NCI-H748 (cell line): ENCODE data around the gene USP4.

Source experiments
- DNase-seq: peaks from one replicate; lab custom pipeline; 2025; ENCODE audit not compliant: unreplicated experiment; lab: John Stamatoyannopoulos, UW

USP4 gene

DNA sequence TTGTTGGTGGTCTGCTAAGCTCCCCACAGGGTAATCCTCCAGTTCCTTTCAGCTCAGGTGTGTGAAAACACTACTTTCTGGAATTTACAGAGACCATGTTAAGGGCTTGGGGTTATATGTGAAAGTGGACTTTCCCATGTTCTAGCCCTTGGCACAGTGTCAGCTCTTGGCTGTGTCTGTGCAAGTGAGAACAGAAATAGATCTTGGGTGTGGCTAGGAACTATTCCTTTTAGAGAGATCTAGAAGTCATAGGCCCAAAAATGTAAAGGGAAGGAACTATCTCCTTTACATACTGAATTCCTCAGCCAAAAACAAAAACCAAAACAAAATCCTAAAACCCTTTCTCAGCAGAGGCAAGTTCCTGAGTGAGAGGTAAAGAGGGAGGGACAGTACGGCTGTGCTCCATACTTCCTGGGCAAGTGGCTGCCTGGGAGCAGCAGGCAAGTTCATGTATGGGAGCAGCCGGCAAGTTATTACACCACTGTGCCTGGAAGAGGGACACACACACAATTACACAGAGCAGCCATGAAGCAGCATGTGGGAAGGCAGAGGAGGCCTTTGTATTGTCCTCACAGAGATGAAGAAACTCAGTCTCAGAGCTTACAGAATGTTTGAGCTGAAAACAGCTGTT lies 43.0 kb downstream of the USP4 start:
- DNase-seq: no peak

DNA sequence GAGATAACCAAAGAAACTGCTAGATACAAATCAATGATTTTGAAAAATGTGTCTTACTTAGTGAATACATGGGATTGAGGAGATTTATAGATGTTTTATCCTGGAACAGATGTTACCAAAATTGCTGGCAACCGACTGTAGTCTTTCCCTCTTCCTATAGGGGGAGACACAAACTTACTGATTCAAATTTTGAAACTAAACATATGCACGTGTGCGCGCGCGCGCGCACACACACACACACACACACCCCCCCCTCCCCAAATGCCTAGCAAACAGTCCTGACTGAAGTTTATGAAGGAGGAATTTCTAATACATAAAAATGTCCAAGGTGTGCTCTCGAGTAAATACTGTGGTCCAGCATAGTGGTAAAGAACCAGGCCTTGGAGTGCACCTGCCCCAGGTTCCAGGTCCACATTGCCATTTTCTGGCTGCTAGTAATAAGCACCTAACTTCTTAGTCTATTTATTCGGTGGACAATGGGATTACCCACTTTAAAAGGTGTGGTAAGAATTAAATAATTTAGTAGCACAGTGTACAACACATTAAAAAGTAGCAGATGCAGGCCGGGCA lies 44.3 kb downstream of the USP4 start:
- peak; percentile 12 for DNase-seq

DNA sequence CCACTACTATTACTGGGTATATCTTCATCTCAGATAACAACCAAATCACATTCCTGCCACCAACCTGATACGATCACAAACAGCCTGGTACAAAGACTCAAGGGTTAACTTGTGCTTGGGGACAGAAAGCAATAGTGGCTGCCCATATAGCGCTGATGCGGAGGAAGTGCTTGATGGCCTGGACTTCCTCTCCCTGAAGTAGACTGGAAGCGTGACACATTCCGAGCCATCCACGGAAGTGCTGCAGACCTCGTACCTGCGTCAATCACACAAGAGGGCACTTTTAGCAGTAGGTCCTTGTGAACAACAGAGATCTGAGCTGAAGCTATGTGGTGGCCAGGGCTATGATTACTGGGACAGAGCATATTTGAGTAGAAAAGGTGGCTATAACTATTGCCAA lies 45.5 kb downstream of the USP4 start:
- DNase-seq: no peak

DNA sequence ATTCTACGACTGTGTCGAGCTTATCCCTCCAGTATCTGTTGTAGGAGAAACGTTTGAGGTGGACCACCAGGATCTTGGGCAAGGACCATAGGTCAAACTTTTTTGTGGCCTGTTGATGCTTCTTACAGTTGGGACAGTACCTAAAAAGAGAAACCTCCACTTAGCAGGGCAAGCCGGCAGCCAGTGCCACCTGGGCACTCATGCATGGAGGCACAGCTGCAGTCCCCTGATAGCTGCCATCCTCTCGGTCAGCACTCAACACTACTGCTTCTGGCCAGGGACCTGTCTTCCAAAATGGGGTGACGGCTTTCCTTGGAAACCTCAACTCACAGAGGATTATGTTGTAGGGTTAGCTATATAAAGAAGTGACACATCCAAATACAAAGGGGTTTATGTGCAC lies 55.9 kb downstream of the USP4 start:
- DNase-seq: no peak

DNA sequence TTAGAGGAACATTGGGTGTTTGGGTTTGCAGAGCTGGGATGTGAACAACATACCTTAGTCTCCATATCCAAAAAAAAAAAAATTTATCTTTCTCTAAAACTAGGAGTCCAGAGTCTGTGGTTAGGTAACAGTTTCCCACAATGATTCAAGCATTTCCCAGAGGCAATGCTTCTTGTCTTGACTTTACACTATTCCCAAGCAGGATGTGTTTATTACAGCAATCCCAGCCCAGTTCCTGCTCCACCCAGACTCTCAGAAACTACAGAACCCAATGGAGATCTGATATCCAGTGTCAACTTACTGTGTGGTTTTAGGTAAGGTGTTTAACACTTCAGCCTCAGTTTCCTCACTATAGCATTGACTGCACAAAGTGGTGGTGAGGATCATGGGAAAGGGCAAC lies 60.5 kb downstream of the USP4 start:
- DNase-seq: no peak

DNA sequence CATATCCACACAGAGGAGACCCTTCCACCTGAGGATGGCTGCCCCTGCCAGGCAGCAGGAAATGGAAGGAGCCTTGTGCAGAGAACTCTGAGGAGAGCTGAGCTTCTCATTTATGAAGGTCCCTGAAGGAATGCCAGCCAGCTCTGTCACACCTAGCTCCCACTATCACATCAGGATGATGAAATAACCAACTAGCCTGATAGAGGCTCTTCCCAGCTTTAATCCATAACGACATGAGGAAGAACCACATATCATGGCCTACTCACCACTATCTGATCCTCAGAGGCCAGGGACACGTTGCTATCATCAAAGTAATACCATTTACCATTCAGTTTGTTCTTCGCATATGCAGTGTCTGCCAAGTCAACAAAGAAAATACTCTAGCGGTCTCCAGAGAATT lies 61.3 kb downstream of the USP4 start:
- no peak for DNase-seq

DNA sequence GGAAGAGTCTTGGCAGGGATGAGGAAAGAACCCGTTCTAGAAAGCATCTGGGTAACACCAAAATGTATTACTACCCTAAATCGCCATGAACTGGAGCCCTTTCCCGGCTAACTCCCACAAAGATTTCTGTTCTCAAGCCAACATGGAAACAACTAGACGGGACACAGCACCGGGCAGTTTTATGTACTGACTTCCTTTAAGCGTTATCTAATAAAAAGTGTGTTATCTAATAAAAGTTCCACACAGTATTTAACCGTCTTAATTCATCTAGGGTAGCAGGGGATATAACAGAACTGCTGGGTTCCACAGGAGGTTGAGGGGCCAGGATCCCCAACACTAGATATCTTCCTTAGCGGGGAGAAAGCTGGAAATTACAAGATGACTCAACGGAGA lies 62.5 kb downstream of the USP4 start:
- DNase-seq: no peak

DNA sequence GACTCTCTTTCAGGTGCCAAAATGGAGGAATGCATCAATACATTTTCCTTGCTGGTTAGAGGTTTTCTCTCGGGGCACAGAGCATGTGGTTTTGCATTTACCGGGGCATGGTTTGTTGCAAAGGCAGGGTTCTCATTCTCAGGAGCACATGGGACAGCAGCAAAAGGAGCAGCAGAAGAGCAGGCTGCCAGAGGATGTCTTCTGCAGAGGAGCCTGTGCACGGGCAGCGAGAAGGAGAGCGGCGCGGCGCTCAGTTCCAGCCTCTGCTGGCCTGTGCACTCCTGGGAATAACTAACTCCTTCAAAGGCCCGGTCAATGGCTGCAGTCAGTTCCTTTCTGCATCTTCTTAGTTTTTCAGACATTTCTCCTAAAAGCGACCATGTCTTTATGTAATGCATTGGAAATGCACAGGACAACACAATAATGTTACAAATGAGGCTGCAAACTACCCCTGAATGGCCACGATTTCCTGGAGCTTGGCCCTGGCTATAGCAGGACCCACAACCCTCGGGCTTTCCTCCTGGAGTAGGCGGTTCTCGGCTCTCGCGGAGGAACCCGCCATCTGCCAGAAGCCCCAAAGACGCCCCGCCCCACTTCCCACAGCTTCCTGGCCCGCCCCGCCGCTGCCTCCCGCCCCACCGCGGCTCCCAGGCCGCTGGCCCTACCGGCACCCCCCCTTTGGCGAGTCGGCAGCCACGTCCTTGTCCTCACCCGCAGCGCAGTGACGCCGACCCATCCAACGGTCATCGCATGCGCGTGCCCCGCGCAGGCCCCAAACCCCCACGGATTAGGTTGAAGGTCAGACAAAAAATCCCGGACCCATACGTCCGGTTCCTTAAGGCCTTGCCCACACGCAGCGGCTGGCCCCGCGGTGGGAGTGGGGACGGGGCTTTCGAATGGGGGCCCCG lies 63.1 kb downstream of the USP4 start, which contains the start of gene C3orf62:
Gene C3orf62, minus strand, starts transcription at position 758 of the 908 bp plus-strand sequence. Its CDS starts 360 bp downstream, at position 398.
- DNase-seq: no peak

DNA sequence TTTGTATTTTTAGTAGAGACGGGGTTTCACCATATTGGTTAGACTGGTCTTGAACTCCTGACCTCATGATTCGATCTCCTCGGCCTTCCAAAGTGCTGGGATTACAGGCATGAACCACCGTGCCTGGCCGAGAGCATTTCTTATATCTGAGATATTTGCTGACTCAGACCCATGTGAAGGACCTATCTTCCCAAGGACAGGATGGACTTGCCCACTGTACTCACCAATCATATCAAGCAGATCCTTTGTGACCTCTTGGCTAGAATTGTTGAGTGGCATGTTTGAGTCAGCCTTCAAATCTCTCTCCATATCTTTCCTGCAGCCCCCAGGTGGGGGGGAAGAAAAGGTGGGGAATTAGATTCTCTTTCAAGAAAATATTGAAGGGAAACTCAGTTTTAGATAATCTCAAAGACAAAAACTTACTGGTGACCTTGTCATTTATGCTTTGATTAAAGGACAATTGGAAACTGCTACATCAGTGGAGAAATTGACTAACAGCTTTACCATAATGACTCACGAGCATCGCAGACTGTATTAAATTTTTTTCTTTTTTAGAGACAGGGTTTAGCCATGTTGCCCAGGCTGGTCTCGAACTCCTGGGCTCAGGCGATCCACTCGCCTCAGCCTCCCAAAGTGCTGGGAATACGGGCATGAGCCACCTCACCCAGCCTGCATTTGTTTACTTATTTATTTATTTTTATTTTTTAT lies 65.9 kb downstream of the USP4 start:
- no peak for DNase-seq

DNA sequence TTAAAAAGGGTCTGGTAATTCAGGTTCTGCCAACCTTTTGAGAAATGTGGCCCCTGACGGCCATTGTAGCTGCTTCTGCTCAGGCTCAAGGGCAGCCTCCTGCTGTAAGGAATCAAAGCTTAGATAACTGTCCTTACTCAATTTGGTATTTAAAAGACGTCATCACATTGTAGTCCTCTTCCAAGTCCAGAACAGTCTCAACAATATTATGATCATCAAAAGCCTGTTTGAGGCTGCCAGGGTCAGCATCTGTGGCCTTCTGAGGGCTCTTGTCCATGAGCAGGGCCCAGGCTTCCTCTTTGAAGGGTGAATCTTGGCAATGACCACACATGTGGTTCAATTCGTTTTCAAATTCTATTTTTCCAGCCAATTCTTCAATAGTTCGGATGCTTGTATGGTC lies 68.8 kb downstream of the USP4 start:
- DNase-seq: no peak

DNA sequence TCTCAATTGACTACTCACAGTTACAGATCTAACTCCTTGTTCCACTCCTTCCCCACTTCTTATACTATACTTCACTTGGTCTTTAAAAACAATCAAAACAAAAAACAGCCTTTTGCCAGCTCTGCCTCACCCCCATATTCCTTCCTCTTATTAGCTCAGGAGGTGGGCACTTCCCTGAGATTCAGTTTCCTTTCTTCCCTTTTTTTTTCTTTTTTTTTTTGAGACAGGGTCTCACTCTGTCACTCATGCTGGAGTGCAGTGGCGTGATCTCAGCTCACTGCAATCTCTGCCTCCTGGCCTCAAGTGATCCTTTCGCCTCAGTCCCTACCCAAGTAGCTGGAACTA lies 69.7 kb downstream of the USP4 start:
- no peak for DNase-seq

DNA sequence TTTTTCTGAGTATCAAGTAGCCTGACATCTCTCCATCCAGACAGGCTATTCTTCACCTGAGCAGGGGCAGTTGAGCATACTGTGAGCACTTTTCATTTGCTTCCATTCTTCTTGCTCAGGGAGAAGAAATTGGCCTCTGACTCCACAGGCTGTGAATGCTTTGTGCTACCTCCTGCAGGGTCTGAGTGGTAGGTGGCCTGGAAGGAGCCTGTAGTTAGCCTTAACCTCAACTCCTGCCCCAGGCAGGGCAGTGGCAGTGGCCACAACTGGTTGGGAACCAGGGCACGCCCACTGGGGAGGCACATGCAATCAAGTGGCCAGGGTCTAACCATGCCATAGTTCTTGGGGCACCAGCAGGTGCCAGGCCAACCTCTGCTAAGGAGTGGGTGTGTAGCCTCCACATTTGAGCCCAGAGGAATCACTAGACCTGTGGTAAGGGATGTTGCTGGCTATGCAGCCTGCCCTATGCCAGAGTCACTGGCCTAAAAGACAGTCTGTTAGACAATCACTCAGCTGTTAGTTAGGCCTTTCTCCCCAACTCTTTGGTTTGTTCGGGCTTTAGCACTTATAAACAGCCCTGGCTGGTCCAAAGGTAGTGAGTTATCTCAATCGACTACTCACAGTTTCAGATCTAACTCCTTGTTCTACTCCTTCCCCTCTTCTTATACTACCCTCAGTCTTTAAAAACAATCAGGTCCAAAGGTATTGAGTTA lies 70.3 kb downstream of the USP4 start:
- no peak for DNase-seq

DNA sequence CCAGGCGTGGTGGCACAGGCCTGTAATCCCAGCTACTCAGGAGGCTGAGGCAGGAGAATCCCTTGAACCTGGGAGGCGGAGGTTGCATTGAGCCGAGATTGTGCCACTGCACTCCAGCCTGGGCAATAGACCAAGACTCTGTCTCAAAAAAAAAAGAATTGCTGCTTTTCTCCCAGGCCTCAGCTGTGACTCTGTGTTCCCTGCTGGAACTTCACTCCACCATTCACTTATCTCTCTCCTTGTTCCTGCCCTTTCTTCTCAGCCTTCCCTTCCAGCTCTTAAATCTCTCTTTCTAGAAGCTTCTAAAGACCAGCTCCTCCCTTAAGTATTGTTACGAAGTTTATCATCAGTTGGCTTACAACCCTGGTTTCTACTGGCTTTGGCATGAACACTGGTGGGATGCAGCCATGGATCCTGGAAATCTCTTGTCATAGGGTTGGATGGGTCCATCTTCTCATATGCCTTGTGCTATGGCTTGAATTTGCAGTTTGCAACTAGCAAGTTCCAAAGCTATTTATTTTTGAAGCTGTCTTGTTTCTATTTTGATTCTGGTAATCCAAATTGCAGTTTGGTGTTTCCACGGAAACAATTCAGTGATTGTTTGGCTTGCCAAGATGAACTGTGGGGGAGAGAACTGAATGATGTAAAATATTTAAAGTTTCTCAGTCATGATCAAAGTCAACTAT lies 73.3 kb downstream of the USP4 start:
- no peak for DNase-seq

DNA sequence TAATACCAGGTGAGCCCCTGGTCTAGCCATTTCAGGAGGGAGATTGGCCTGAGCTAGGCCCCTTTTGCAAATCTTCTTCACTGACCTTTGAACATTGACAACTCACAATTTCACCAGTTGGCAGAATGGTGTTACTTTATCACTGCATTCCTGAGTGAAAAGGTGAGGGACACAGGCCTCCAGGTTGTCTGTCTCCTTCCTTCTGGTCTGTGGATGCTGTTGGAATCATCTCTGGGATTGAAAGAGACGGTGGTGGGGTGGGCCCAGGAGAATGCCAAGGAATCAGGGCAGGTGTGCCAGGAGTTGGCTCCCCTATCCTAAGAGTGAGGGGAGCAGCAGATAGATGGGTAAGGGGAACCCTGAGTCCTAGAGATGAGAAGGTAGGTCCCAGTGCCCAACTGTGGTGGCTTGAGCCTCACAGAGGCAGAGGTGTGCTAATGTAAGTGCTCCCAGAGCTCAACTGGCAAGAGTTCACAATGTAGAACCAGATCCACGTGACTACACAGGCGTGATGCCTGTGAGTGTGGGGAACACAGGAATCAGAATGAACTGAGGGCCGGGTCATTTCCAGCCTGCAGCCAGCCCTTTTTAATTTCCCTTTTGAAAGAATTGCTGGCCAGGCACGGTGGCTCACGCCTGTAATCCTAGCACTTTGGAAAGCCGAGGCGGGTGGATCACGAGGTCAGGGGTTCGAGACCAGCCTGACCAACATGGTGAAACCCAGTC lies 74.0 kb downstream of the USP4 start:
- no peak for DNase-seq

DNA sequence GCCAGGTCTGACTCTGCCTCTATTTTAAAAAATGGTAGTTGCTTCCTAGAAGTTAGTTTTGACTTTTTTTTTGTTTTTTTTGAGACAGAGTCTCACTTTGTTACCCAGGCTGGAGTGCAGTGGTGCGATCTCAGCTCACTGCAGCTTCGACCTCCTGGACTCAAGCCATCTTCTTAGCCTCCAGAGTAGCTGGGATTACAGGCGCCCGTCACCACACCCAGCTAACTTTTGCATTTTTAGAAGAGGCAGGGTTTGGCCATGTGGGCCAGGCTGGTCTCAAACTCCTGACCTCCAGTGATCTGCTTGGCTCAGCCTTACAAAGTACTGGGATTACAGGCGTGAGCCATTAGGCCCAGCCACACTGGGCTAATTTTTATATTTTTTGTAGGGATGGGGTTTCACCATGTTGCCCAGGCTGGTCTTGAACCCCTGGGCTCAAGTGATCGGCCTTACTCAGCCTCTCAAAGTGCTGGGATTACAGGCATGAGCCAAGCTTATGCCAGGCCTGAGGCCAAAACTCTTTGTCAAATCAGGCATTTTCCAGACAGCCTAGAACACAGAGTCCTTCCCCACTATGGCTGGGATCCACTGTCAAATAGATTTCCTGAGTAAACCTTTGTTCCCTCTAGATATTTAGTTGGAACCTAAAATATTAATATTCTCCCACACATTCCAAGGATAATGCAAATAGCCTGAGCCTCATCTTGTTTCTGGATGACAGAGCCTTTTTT lies 76.5 kb downstream of the USP4 start:
- no peak for DNase-seq

DNA sequence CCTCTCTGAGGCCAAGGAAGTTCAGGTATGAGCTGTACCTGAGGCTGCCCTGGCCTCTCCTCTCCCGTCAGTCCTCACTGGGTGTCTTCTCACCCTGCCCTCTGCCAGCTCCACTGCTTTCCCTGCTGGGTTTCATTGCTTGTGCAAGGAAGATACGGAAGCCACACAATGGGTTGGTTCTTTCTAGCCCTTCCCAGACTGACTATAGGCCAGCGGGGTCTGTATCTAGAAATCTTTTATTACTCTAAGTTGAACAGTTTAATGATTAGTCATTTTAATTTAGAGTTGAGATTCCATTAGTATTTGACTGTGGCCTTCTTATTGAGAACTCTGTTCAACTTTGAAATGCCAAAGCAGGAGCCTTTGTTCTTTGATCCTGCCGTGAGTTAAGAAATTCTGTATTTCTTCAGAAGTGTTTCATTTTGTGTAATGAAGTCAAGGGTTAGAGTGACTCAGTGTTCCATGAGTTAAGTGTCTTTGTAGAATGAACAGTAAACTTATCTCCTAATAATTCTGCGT lies 79.0 kb downstream of the USP4 start:
- DNase-seq: no peak

DNA sequence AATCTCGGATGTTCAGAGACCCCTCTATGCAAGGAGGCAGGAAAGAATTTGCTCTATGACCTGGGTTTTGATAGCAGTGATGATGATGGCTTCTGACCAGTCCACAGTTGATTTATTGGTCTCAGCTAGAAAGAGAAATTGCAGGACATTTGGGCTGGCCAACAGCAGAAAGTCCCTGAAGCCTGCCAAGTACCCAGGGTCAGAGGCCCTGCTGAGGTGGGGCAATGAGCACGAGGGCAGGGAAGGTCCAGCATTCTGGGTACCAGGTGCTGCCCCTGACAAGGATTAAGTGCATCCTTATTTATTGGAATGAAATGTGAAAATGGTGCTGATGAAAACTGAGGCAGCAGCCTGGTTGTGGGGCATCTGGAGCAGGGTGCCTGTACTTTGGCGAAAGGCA lies 82.7 kb downstream of the USP4 start:
- no peak for DNase-seq

DNA sequence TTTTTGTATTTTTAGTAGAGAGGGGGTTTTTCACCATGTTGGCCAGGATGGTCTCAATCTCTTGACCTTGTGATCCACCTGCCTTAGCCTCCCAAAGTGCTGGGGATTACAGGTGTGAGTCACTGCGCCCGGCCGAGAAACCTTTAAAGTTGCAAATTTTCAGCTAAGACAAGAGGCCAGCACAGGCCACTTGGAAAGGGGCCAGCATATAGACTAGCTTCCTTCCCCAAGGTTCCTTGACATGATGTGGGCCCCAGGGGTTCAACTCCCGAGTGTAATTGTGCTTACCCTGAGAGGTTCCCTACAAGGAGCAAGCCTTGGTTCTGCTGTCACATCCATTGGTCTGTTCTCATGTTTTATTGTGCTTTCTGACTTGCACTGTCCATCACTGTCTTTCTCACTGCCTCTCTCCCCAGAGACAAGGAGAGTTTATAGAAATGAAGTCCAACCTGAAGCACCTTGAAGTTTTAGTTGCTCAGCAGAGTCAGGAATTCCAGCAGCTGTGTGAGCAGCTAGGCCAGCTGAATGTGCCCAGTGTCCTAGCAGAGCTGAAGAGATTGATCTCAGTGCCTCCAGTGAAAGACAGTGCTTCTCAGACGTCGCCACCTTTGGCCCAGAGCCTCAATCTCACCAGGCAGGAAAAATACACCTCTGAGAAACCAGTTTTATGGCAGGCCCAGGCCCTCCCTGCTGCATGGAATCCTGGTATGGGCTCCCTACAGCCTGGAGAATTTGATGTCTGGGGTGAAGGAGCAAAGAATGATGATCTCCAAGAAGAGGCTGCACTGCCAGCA lies 83.9 kb downstream of the USP4 start:
- no peak for DNase-seq
